Trophoblast cell (in vitro differentiated cells and primary cell): ENCODE measurements around the gene MORN4.
"Not testable (repeated sequence)": the region's sequence is repeated elsewhere in the genome, so short reads cannot be mapped to it uniquely, and the experiment has no call there.

Experiments used
- DNase-seq, 2 donors: peaks; one replicate each; pipeline ENCODE4 v3.0.0-alpha.2; 2016
- H2AFZ ChIP-seq: 2 replicates; pipeline ENCODE4 v1.6.1; 2013; ENCODE audit warnings: low read length, moderate library complexity, mild to moderate bottlenecking; ENCODE audit not compliant: insufficient read depth, poor library complexity
- H2AK5ac ChIP-seq: 2 replicates; pipeline ENCODE4 v1.6.1; 2013; ENCODE audit warnings: mild to moderate bottlenecking, low read length
- H2BK120ac ChIP-seq: 2 replicates; pipeline ENCODE4 v1.6.1; 2013; ENCODE audit warnings: low read length, mild to moderate bottlenecking, moderate library complexity; ENCODE audit not compliant: insufficient read depth, poor library complexity
- H2BK12ac ChIP-seq: 2 replicates; pipeline ENCODE4 v1.6.1; 2013; ENCODE audit warnings: mild to moderate bottlenecking, low read length, moderate library complexity
- H2BK5ac ChIP-seq: 2 replicates; pipeline ENCODE4 v1.6.1; 2013; ENCODE audit warnings: low read length, low read depth, moderate library complexity, mild to moderate bottlenecking; ENCODE audit not compliant: poor library complexity
- H3K14ac ChIP-seq: 2 replicates; pipeline ENCODE4 v1.6.1; 2013; ENCODE audit warnings: mild to moderate bottlenecking, low read length
- H3K18ac ChIP-seq: 2 replicates; pipeline ENCODE4 v1.6.1; 2013; ENCODE audit warnings: mild to moderate bottlenecking, low read length
- H3K23ac ChIP-seq: 2 replicates; pipeline ENCODE4 v1.6.1; 2013; ENCODE audit warnings: low read length
- H3K27ac ChIP-seq: 2 replicates; pipeline ENCODE4 v1.5.1; 2013; ENCODE audit warnings: low read depth, mild to moderate bottlenecking, inconsistent platforms, low read length, moderate library complexity
- H3K27me3 ChIP-seq: 2 replicates; pipeline ENCODE4 v1.6.1; 2013; ENCODE audit warnings: inconsistent platforms, mild to moderate bottlenecking, low read length, moderate library complexity; ENCODE audit not compliant: insufficient read depth
- H3K36me3 ChIP-seq, 2 experiments: 1 replicate in 1 of 2; 2 replicates in 1 of 2; pipeline ENCODE4 v1.6.1; 2013; ENCODE audit warnings: low read length in 2 of 2, mild to moderate bottlenecking in 2 of 2, moderate library complexity in 1 of 2; ENCODE audit not compliant: insufficient read depth in 2 of 2, control insufficient read depth in 1 of 2
- H3K4ac ChIP-seq: 2 replicates; pipeline ENCODE4 v1.6.1; 2013; ENCODE audit warnings: low read depth, mild to moderate bottlenecking, low read length, moderate library complexity
- H3K4me1 ChIP-seq, 2 experiments: 1 replicate in 1 of 2; 2 replicates in 1 of 2; pipeline ENCODE4 v1.6.1; 2013; ENCODE audit warnings: low read length in 2 of 2, mild to moderate bottlenecking in 2 of 2, moderate library complexity in 1 of 2; ENCODE audit not compliant: insufficient read depth in 2 of 2, control insufficient read depth in 1 of 2
- H3K4me2 ChIP-seq: 2 replicates; pipeline ENCODE4 v1.6.1; 2013; ENCODE audit warnings: inconsistent platforms, mild to moderate bottlenecking, low read length, moderate library complexity
- H3K4me3 ChIP-seq: 2 replicates; pipeline ENCODE4 v1.5.1; 2013; ENCODE audit warnings: mild to moderate bottlenecking, low read depth, low read length, inconsistent platforms
- H3K79me1 ChIP-seq: one replicate; pipeline ENCODE4 v1.6.1; 2013; ENCODE audit warnings: low read length
- H3K79me2 ChIP-seq: 2 replicates; pipeline ENCODE4 v1.6.1; 2013; ENCODE audit warnings: low read length, mild to moderate bottlenecking; ENCODE audit not compliant: control insufficient read depth, insufficient read depth, poor library complexity
- H3K9ac ChIP-seq: 2 replicates; pipeline ENCODE4 v1.6.1; 2013; ENCODE audit warnings: mild to moderate bottlenecking, low read length
- H3K9me3 ChIP-seq: 2 replicates; pipeline ENCODE4 v1.6.1; 2013; ENCODE audit warnings: low read depth, mild to moderate bottlenecking, control low read depth, inconsistent platforms, low read length; ENCODE audit not compliant: insufficient read depth
- H4K12ac ChIP-seq: 2 replicates; pipeline ENCODE4 v1.6.1; 2013; ENCODE audit warnings: low read depth, mild to moderate bottlenecking, low read length, moderate library complexity
- H4K8ac ChIP-seq: 2 replicates; pipeline ENCODE4 v1.6.1; 2013; ENCODE audit warnings: low read depth, mild to moderate bottlenecking, low read length, moderate library complexity
- H4K91ac ChIP-seq: one replicate; pipeline ENCODE4 v1.6.1; 2013; ENCODE audit warnings: low read depth, mild to moderate bottlenecking, low read length, moderate library complexity
- WGBS: extraction: QIAGEN DNeasy Blood & Tissue Kit; methylation state at CpG from one replicate; pipeline ENCODE4 v1.1.7; 2013; ENCODE audit warnings: missing lambda C conversion rate; ENCODE audit not compliant: insufficient read length, insufficient coverage; ENCODE audit errors: extremely low coverage; 5-methylcytosine and 5-hydroxymethylcytosine counted together

The MORN4 gene

GRCh38 chr10:97647556-97647955 is 14.3 kb upstream of the MORN4 start:
- WGBS = no CpG with 5 or more reads among the region's 1 CpG

GRCh38 chr10:97644936-97645335 is 11.6 kb upstream of the MORN4 start:
- Histone ChIP-seq H4K12ac (no peak overlapping the region), H2BK5ac (no peak overlapping the region), H3K4me1 (peaks cover 3 to 13% of the 10 kb centered on the region in 2 experiments), H2AFZ (no peak overlapping the region), H2BK12ac (no peak overlapping the region), H3K4me3 (no peak overlapping the region), H3K27me3 (no peaks in the 10 kb centered on the region), H3K23ac (no peak overlapping the region), H3K79me2 (peaks cover 8% of the 10 kb centered on the region), H3K36me3 (peaks cover 2 to 11% of the 10 kb centered on the region in 2 experiments), H4K91ac (no peak overlapping the region), H3K18ac (no peak overlapping the region), H2AK5ac (no peak overlapping the region), H3K79me1 (peaks cover 4% of the 10 kb centered on the region), H3K27ac (no peak overlapping the region), H3K9me3 (no peaks in the 10 kb centered on the region), H4K8ac (no peak overlapping the region), H2BK120ac (no peak overlapping the region), H3K14ac (no peak overlapping the region), H3K4ac (no peak overlapping the region), H3K4me2 (no peak overlapping the region), H3K9ac (no peak overlapping the region)
- no CpG with 5 or more reads among the region's 4 CpGs for WGBS
- DNase-seq = no peak

More at GRCh38 chr10:97647556-97647955, 14.3 kb upstream of the MORN4 start:
- H2AFZ ChIP-seq = no peak overlapping the region
- no peak overlapping the region for H4K12ac ChIP-seq
- no peak overlapping the region for H3K27ac ChIP-seq
- H3K79me1 ChIP-seq = peaks cover 7% of the 10 kb centered on the region
- H2BK120ac ChIP-seq = no peak overlapping the region
- H2BK12ac ChIP-seq = no peak overlapping the region
- H3K4me1 ChIP-seq = peaks cover 6 to 15% of the 10 kb centered on the region in 2 experiments
- no peaks in the 10 kb centered on the region for H3K79me2 ChIP-seq
- DNase-seq = peak in 1 of 2 donors; percentile 73
- no peak overlapping the region for H3K9ac ChIP-seq
- peaks cover 6 to 21% of the 10 kb centered on the region in 2 experiments for H3K36me3 ChIP-seq
- no peak overlapping the region for H3K4me2 ChIP-seq
- H3K9me3 ChIP-seq = no peaks in the 10 kb centered on the region
- no peak overlapping the region for H3K4ac ChIP-seq
- H3K14ac ChIP-seq = no peak overlapping the region
- H2AK5ac ChIP-seq = no peak overlapping the region
- no peaks in the 10 kb centered on the region for H3K27me3 ChIP-seq
- no peak overlapping the region for H2BK5ac ChIP-seq
- H3K18ac ChIP-seq = no peak overlapping the region
- no peak overlapping the region for H4K8ac ChIP-seq
- H3K4me3 ChIP-seq = no peak overlapping the region
- H3K23ac ChIP-seq = no peak overlapping the region
- no peak overlapping the region for H4K91ac ChIP-seq

- H3K4me2 ChIP-seq = no peak overlapping the region
- no peak overlapping the region for H2BK12ac ChIP-seq
- peaks cover 8% of the 10 kb centered on the region for H3K79me2 ChIP-seq
- H3K27ac ChIP-seq = no peak overlapping the region
- no peak overlapping the region for H3K14ac ChIP-seq
- H3K36me3 ChIP-seq = peaks cover 2 to 11% of the 10 kb centered on the region in 2 experiments
- H3K4me1 ChIP-seq = peaks cover 3 to 8% of the 10 kb centered on the region in 2 experiments
- no peak overlapping the region for H3K23ac ChIP-seq
- no peak overlapping the region for H3K4ac ChIP-seq
- H3K27me3 ChIP-seq = no peaks in the 10 kb centered on the region
- DNase-seq = no peak
- no peak overlapping the region for H3K4me3 ChIP-seq
- no peak overlapping the region for H3K18ac ChIP-seq
- no peak overlapping the region for H4K8ac ChIP-seq
- no peak overlapping the region for H2AFZ ChIP-seq
- no peaks in the 10 kb centered on the region for H3K9me3 ChIP-seq
- H4K12ac ChIP-seq = no peak overlapping the region
- H3K9ac ChIP-seq = no peak overlapping the region
- H4K91ac ChIP-seq = no peak overlapping the region
- no CpG with 5 or more reads among the region's 4 CpGs for WGBS
- H2AK5ac ChIP-seq = no peak overlapping the region
- no peak overlapping the region for H2BK120ac ChIP-seq
- H2BK5ac ChIP-seq = no peak overlapping the region
- H3K79me1 ChIP-seq = peaks cover 4% of the 10 kb centered on the region
Observed at GRCh38 chr10:97643441-97643985, 10.2 kb upstream of the MORN4 start.

GRCh38 chr10:97642471-97643159 is 9.3 kb upstream of the MORN4 start:
- not testable (repeated sequence) for H2AFZ ChIP-seq, H2AK5ac ChIP-seq, H3K4me3 ChIP-seq, H3K14ac ChIP-seq, H3K4me1 ChIP-seq, DNase-seq, H4K12ac ChIP-seq, H3K27me3 ChIP-seq, H2BK12ac ChIP-seq, H4K91ac ChIP-seq, H3K18ac ChIP-seq, H2BK5ac ChIP-seq, H3K23ac ChIP-seq, H2BK120ac ChIP-seq, H3K9me3 ChIP-seq, H3K27ac ChIP-seq, H3K79me2 ChIP-seq, H3K9ac ChIP-seq, H4K8ac ChIP-seq, H3K4me2 ChIP-seq, H3K79me1 ChIP-seq
- WGBS = 100% methylated on average over 1 of the region's 13 CpGs
- Histone ChIP-seq H3K36me3 (peaks cover 2 to 11% of the 10 kb centered on the region in 2 experiments), H3K4ac (peak overlapping the region; percentile 65)
